Body of pancreas (tissue), 4 donors: ENCODE data around the gene SH3PXD2A. TPM values are rescaled to one million over a fixed set of nuclear protein-coding genes. Genes with fewer than 3 reads are reported as not detected.
A peak's percentile ranks its signal among the peaks of the same experiment; 100 is the strongest.

ENCODE experiments used
- ATAC-seq: fragments of 150-250 bp; one replicate; pipeline ENCODE4 v1.9.1; 2016
- DNase-seq, 4 donors: peaks; one replicate each; pipeline ENCODE4 v3.0.0-alpha.2; 2019
- H3K27ac ChIP-seq, 4 donors: fragments of 200-600 bp; sonication (generic); 1 replicate in 3 of 4; 2 replicates in 1 of 4; pipeline versions ENCODE4 v1.5.1 to v1.6.1; 2016 to 2019; ENCODE audit warnings: mild to moderate bottlenecking in 1 of 4, mixed read lengths in 1 of 4, moderate library complexity in 1 of 4
- H3K27me3 ChIP-seq, 2 donors: fragments of 200-600 bp; sonication (generic); one replicate each; pipeline ENCODE4 v1.6.0; 2016; ENCODE audit warnings: mild to moderate bottlenecking in 1 of 2
- H3K36me3 ChIP-seq, 2 donors: fragments of 200-600 bp; sonication (generic); replicated peaks in 1 of 2; 2 replicates each; pipeline ENCODE4 v1.5.1; 2016; ENCODE audit warnings: low read depth in 2 of 2; ENCODE audit not compliant: insufficient read depth in 1 of 2
- H3K4me1 ChIP-seq: fragments of 200-600 bp; sonication (generic); one replicate; pipeline ENCODE4 v1.6.0; 2016
- H3K4me3 ChIP-seq, 2 donors: fragments of 200-600 bp; sonication (generic); 1 replicate in 1 of 2; 2 replicates in 1 of 2; pipeline ENCODE4 v1.5.1; 2016 to 2019
- H3K9me3 ChIP-seq, 3 donors: fragments of 200-600 bp; sonication (generic); 1 replicate in 2 of 3; 2 replicates in 1 of 3; pipeline ENCODE4 v1.5.1; 2016
- CTCF ChIP-seq, 7 experiments: fragments of 450-650 bp in 4 of 7; fragments of 200-600 bp in 3 of 7; sonication (generic) in 3 of 7; IDR thresholded peaks; one replicate each; pipeline ENCODE4 v1.5.1; 2016 to 2019; ENCODE audit warnings: antibody characterized with exemption in 7 of 7
- POLR2A ChIP-seq, 3 donors: fragments of 450-650 bp; IDR thresholded peaks; one replicate each; pipeline ENCODE4 v1.6.1; 2016; ENCODE audit warnings: antibody characterized with exemption in 3 of 3, mild to moderate bottlenecking in 2 of 3
- WGBS, 2 donors: methylation state at CpG; one replicate each; pipeline ENCODE4 v1.1.5; 2017; 5-methylcytosine and 5-hydroxymethylcytosine counted together
- intact Hi-C: fragments of 100-400 bp; cut with DNase I; formaldehyde crosslinking; loops from one replicate; pipeline ENCODE4 v1.15.1; 2023
- total RNA-seq, 2 donors: library from RNA; depleted of rRNA; stranded (reverse); fragments of >200 nt; gene quantifications; one replicate each; pipeline ENCODE4 v1.1.0, GENCODE V29; 2016

Gene SH3PXD2A
- total RNA-seq, 2 donors from 2014 or later = 7.3 to 9.9 TPM

- no peaks in the 10 kb centered on the region for H3K27me3 ChIP-seq
- no peak for TF ChIP-seq POLR2A (IDR thresholded peaks at IDR 0.05)
- no peak for TF ChIP-seq CTCF (IDR thresholded peaks at IDR 0.05)
- H3K4me3 ChIP-seq = no peak overlapping the region
- 61% methylated on average over 5 of the region's 5 CpGs for WGBS, 2 donors
- H3K9me3 ChIP-seq = no peaks in the 10 kb centered on the region
- no peak overlapping the region for H3K27ac ChIP-seq
- DNase-seq (no peak), ATAC-seq (no peak)
- intact Hi-C loops = no loop called here
- H3K36me3 ChIP-seq = no peaks in the 10 kb centered on the region
- H3K4me1 ChIP-seq = peaks cover 13% of the 10 kb centered on the region
Observed at GRCh38 chr10:103569896-103570295, 285.5 kb downstream of the SH3PXD2A start.

DNA sequence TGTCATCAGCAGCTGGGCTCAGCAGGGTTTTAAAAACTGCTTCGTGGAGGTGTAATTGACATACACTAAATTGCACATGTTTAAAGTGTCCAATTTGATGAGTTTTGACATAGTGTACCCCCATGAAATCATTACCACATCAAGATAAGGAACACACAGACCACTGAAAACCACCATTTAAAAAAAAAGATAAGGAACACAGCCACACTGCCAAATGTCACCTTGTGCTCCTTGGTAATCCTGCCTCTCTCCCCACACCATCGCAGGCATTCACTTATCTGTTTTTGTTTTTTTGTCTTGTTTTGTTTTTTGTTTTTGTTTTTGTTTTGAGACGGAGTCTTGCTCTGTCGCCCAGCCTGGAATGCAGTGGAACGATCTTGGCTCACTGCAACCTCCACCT, 286.9 kb downstream of the SH3PXD2A start:
- Histone ChIP-seq H3K4me1 (peaks cover 26% of the 10 kb centered on the region), H3K4me3 (no peak overlapping the region), H3K9me3 (no peaks in the 10 kb centered on the region), H3K27me3 (no peaks in the 10 kb centered on the region), H3K36me3 (no peaks in the 10 kb centered on the region), H3K27ac (peak overlapping the region in 1 of 4 donors; percentile 30)
- 82 to 92% methylated on average over 5 of the region's 5 CpGs for WGBS, 2 donors
- TF ChIP-seq CTCF (IDR thresholded peaks at IDR 0.05) (no peak), POLR2A (IDR thresholded peaks at IDR 0.05) (no peak)
- ATAC-seq = no peak
- no peak for DNase-seq
- intact Hi-C loops = no loop called here

GRCh38 chr10:103566536-103566935, 288.8 kb downstream of the SH3PXD2A start:
- peaks cover 26% of the 10 kb centered on the region for H3K4me1 ChIP-seq
- DNase-seq = no peak
- TF ChIP-seq CTCF (IDR thresholded peaks at IDR 0.05) (no peak), POLR2A (IDR thresholded peaks at IDR 0.05) (no peak)
- no peaks in the 10 kb centered on the region for H3K9me3 ChIP-seq
- H3K27me3 ChIP-seq = no peaks in the 10 kb centered on the region
- intact Hi-C loops = no loop called here
- ATAC-seq = no peak
- no peaks in the 10 kb centered on the region for H3K36me3 ChIP-seq
- 42 to 56% methylated on average over 3 of the region's 3 CpGs for whole genome bisulfite sequencing, 2 donors
- H3K4me3 ChIP-seq = no peak overlapping the region
- no peak overlapping the region for H3K27ac ChIP-seq

DNA sequence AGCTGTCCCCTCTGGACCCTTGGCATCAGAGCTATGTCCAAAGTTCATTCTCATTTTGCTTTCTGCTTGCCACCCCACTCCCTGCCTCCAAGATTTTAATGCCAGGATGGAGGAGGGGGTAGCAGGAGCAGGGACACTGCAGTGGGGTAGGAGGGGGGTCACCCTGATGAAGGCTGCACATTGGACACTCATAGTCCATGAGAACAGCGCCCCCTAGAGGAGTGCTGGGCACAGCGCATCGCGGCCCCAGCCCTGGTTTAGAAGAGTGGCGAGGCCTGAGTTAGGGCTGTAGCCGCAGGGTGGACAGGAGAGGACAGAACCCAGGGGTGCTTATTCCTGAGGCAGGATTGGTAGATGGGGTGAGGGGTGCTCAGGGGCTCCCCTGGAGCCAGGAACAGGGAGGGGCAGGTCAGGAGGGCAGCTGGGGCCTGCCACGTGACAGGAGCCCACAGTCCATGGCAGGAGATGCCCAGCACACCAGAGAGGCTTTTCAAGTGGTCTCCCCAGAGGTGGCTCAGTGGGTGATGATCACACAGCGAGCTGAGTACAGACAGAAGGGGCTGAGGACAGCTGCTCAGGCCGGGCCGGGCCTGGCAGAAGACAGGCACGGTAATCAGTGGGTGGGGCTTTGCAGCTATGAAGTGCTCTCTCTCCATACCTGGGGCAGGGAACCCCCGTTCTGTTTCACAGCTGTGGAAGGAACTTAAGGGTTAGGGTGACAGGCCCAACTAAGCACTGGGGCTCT, 290.4 kb downstream of the SH3PXD2A start:
- peaks cover 31% of the 10 kb centered on the region for H3K4me1 ChIP-seq
- intact Hi-C loops = no loop called here
- TF ChIP-seq POLR2A (IDR thresholded peaks at IDR 0.05) (no peak), CTCF (IDR thresholded peaks at IDR 0.05) (peak in 6 of 7 experiments; percentile 33 to 64 (median 54))
- no peaks in the 10 kb centered on the region for H3K36me3 ChIP-seq
- H3K9me3 ChIP-seq = peaks cover 0 to 5% (median 0%) of the 10 kb centered on the region in 3 donors
- H3K27me3 ChIP-seq = no peaks in the 10 kb centered on the region
- peak overlapping the region in 1 of 4 donors; percentile 60 for H3K27ac ChIP-seq
- no peak overlapping the region for H3K4me3 ChIP-seq
- peak; percentile 30 to 56 (median 47) for DNase-seq
- WGBS, 2 donors = 46 to 60% methylated on average over 8 to 12 of the region's 12 CpGs
- ATAC-seq = no peak

GRCh38 chr10:103564116-103564501, 291.3 kb downstream of the SH3PXD2A start:
- Histone ChIP-seq H3K4me1 (peaks cover 31% of the 10 kb centered on the region), H3K4me3 (no peak overlapping the region), H3K9me3 (peaks cover 0 to 5% (median 0%) of the 10 kb centered on the region in 3 donors), H3K27ac (peak overlapping the region in 3 of 4 donors; percentile 9 to 60 (median 46)), H3K36me3 (no peaks in the 10 kb centered on the region), H3K27me3 (no peaks in the 10 kb centered on the region)
- TF ChIP-seq CTCF (IDR thresholded peaks at IDR 0.05) (no peak), POLR2A (IDR thresholded peaks at IDR 0.05) (no peak)
- intact Hi-C loops = no loop called here
- ATAC-seq (peak; percentile 54), DNase-seq (no peak)
- 36 to 44% methylated on average over 5 to 7 of the region's 7 CpGs for WGBS, 2 donors
